ENCODE results near the gene PITPNM3. TPM values are rescaled to one million over a fixed set of nuclear protein-coding genes. Genes with fewer than 3 reads are reported as not detected.

Gene PITPNM3
- total RNA-seq, 4 donors from 2014 or later = 4.0 to 10.9 (median 5.6) TPM

DNA sequence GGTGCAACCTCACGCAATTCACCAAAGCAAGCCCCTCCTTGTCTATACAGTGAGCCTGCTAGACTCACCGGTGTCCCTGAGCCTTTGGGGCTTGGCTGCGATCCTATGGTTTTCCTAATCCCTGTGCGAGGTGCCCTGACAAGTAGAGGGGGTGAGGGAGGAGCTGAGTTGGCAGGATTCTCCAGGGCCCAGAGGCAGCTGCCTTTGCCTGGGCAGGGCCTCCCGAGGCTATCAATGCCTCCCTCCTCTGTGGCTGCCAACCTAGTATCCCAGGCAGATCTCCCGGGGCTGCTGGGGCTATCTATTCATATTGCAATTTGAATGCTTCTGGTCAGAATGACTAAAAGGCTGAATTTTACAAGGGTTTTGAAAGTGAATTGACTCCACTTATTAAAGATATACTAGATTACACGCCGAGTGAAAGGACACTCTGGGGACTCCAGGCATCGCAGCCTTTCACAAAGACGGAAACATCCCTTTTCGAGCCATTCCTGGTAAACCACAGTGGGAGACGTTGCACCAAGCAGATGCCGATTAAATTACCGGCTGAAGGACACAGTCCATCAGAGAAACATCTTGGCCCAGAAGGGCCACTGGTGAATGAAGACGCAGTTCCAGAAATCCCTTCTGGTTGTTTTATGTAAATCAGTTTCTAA, 11.3 kb upstream of the PITPNM3 start:
- Histone ChIP-seq H3K27ac (no peak overlapping the region), H3K4me3 (replicated peaks in 1 of 3) (no peak overlapping the region), H3K36me3 (no peaks in the 10 kb centered on the region), H3K4me1 (no peaks in the 10 kb centered on the region), H3K9me3 (no peaks in the 10 kb centered on the region), H3K27me3 (no peaks in the 10 kb centered on the region)
- WGBS, 2 donors = 63 to 66% methylated on average over 15 of the region's 15 CpGs
- TF ChIP-seq CTCF (IDR thresholded peaks at IDR 0.05) = no peak
- TF ChIP-seq POLR2A (IDR thresholded peaks at IDR 0.05) = no peak
- DNase-seq = no peak
- intact Hi-C loops (cut with DNase I) = no loop called here

- no peaks in the 10 kb centered on the region for H3K9me3 ChIP-seq
- intact Hi-C loops (cut with DNase I) = no loop called here
- no peak overlapping the region for H3K27ac ChIP-seq
- no peak for TF ChIP-seq POLR2A (IDR thresholded peaks at IDR 0.05)
- no peaks in the 10 kb centered on the region for H3K27me3 ChIP-seq
- no peak for DNase-seq
- H3K4me1 ChIP-seq = no peaks in the 10 kb centered on the region
- H3K36me3 ChIP-seq = no peaks in the 10 kb centered on the region
- no peak overlapping the region for H3K4me3 ChIP-seq (replicated peaks in 1 of 3)
Observed at GRCh38 chr17:6561446-6561845, 5.1 kb upstream of the PITPNM3 start.

DNA sequence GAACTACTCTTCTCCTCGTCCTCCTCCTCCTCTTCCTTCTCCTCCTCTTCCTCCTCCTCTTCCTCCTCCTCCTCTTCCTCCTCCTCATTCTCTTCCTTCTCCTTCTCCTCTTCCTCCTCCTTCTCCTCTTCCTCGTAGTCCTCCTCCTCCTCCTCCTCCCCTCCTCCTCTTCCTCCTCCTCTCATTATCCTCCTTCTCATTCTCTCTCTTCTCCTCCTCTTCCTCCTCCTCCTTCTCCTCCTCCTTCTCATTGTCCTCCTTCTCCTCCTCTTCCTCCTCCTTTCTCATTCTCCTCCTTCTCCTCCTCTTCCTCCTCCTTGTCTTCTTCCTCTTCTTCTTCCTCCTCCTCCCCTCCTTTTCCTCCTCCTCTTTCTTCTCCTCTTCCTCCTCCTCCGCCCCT, 4.1 kb upstream of the PITPNM3 start:
- H3K9me3 ChIP-seq = no peaks in the 10 kb centered on the region
- WGBS, 2 donors = 87 to 92% methylated on average over 3 of the region's 3 CpGs
- H3K4me3 ChIP-seq (replicated peaks in 1 of 3) = no peak overlapping the region
- H3K27me3 ChIP-seq = no peaks in the 10 kb centered on the region
- no peak overlapping the region for H3K27ac ChIP-seq
- TF ChIP-seq CTCF (IDR thresholded peaks at IDR 0.05) (no peak), POLR2A (IDR thresholded peaks at IDR 0.05) (no peak)
- no peak for DNase-seq
- no peaks in the 10 kb centered on the region for H3K36me3 ChIP-seq
- intact Hi-C loops (cut with DNase I) = no loop called here
- peaks cover 3 to 5% of the 10 kb centered on the region in 2 donors for H3K4me1 ChIP-seq

DNA sequence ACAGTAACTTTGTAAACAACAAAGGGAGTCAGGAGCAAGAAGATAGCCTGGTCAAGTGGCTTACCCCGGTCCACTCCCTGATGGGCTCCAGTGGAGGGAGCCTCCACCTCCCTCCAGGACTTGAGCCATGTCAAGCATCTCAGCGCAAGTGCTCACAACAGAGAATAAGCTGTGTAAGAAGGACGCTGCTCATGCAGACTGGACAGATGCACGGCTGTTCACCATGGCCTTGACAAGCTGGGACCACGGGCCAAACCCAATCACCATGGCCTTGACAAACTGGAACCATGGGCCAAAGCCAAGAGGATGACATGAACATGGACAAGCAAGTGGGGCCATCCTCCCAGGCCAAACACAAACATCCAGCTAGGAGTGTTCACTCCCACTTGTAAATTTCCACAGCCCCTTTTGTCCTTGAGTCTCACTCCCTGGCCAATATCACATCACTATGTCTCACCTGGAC, 3.4 kb upstream of the PITPNM3 start:
- Histone ChIP-seq H3K36me3 (no peaks in the 10 kb centered on the region), H3K27ac (no peak overlapping the region), H3K4me1 (peaks cover 10 to 12% of the 10 kb centered on the region in 2 donors), H3K4me3 (replicated peaks in 1 of 3) (no peak overlapping the region), H3K9me3 (no peaks in the 10 kb centered on the region), H3K27me3 (no peaks in the 10 kb centered on the region)
- no peak for DNase-seq
- no peak for TF ChIP-seq POLR2A (IDR thresholded peaks at IDR 0.05)
- TF ChIP-seq CTCF (IDR thresholded peaks at IDR 0.05) = no peak
- 86 to 99% methylated on average over 1 to 5 of the region's 5 CpGs for WGBS, 2 donors
- intact Hi-C loops (cut with DNase I) = loop anchor here (5.0 kb wide), 1 partner anchor 87 kb away; no protein-coding TSS in a partner anchor

- TF ChIP-seq CTCF (IDR thresholded peaks at IDR 0.05) (no peak), POLR2A (IDR thresholded peaks at IDR 0.05) (no peak)
- no peak for DNase-seq
- intact Hi-C loops (cut with DNase I) = loop anchor here (5.0 kb wide), 1 partner anchor 87 kb away; no protein-coding TSS in a partner anchor
- no peaks in the 10 kb centered on the region for H3K36me3 ChIP-seq
- no peak overlapping the region for H3K27ac ChIP-seq
- peaks cover 12 to 18% of the 10 kb centered on the region in 2 donors for H3K4me1 ChIP-seq
- no peak overlapping the region for H3K4me3 ChIP-seq (replicated peaks in 1 of 3)
- no peaks in the 10 kb centered on the region for H3K9me3 ChIP-seq
- no peaks in the 10 kb centered on the region for H3K27me3 ChIP-seq
- WGBS, 2 donors = 67 to 80% methylated on average over 6 to 11 of the region's 11 CpGs
Observed at GRCh38 chr17:6558932-6559752, 2.8 kb upstream of the PITPNM3 start.
